Lower lobe of right lung (tissue), 2 donors: ENCODE data around the gene ERBB3. TPM values are rescaled to one million over a fixed set of nuclear protein-coding genes. Genes with fewer than 3 reads are reported as not detected.
A peak's percentile ranks its signal among the peaks of the same experiment; 100 is the strongest.
"Not testable (repeated sequence)": the region's sequence is repeated elsewhere in the genome, so short reads cannot be mapped to it uniquely, and the experiment has no call there.

ENCODE experiments used
- ATAC-seq, 2 donors: fragments of 200-7000 bp; cut with Tn5 transposase; one replicate each; pipeline ENCODE4 v1.9.1; 2020 to 2022; ENCODE audit warnings: mild to moderate bottlenecking in 2 of 2, moderate library complexity in 2 of 2
- DNase-seq: peaks from one replicate; pipeline ENCODE4 v3.0.0-alpha.2; 2020
- H3K27ac ChIP-seq: fragments of 200-600 bp; one replicate; pipeline ENCODE4 v1.8.0; 2022
- H3K27me3 ChIP-seq: fragments of 200-600 bp; one replicate; pipeline ENCODE4 v1.8.0; 2022; ENCODE audit warnings: low read depth
- H3K36me3 ChIP-seq: fragments of 200-600 bp; one replicate; pipeline ENCODE4 v1.8.0; 2022; ENCODE audit warnings: mild to moderate bottlenecking
- H3K4me1 ChIP-seq: fragments of 200-600 bp; one replicate; pipeline ENCODE4 v1.8.0; 2022
- H3K4me3 ChIP-seq: fragments of 200-600 bp; one replicate; pipeline ENCODE4 v1.8.0; 2022; ENCODE audit warnings: mild to moderate bottlenecking
- H3K9me3 ChIP-seq: fragments of 200-600 bp; one replicate; pipeline ENCODE4 v1.8.0; 2022
- intact Hi-C: fragments of 100-400 bp; cut with DNase I; formaldehyde crosslinking; loops from one replicate; pipeline ENCODE4 v1.11.0; 2022
- total RNA-seq: library from RNA; stranded (reverse); fragmentation: NEBNext Ultra II Directional; extraction: Animal tissue kit (Norgen Biotek cat#: 25700); gene quantifications from one replicate; pipeline ENCODE4 v1.2.1, GENCODE V29; 2021
- TF ChIP-seq, protein P1 (sequence below): fragments of 200-600 bp; IDR thresholded peaks from one replicate; pipeline ENCODE4 v1.8.0; 2022; ENCODE audit warnings: antibody characterized with exemption, mild to moderate bottlenecking
- donor health status: DM: no; HTN: yes; CAD: no; lungs with severe emphysema.

ERBB3 gene
- total RNA-seq, 1 donor from 2014 or later = 80.5 TPM

GRCh38 chr12:56040151-56040550 is 39.8 kb upstream of the ERBB3 start:
- peaks cover 54% of the 10 kb centered on the region for H3K36me3 ChIP-seq
- TF ChIP-seq, protein P1, sequence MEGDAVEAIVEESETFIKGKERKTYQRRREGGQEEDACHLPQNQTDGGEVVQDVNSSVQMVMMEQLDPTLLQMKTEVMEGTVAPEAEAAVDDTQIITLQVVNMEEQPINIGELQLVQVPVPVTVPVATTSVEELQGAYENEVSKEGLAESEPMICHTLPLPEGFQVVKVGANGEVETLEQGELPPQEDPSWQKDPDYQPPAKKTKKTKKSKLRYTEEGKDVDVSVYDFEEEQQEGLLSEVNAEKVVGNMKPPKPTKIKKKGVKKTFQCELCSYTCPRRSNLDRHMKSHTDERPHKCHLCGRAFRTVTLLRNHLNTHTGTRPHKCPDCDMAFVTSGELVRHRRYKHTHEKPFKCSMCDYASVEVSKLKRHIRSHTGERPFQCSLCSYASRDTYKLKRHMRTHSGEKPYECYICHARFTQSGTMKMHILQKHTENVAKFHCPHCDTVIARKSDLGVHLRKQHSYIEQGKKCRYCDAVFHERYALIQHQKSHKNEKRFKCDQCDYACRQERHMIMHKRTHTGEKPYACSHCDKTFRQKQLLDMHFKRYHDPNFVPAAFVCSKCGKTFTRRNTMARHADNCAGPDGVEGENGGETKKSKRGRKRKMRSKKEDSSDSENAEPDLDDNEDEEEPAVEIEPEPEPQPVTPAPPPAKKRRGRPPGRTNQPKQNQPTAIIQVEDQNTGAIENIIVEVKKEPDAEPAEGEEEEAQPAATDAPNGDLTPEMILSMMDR = no peak
- H3K27me3 ChIP-seq = no peaks in the 10 kb centered on the region
- ATAC-seq (no peak), DNase-seq (no peak)
- no peaks in the 10 kb centered on the region for H3K9me3 ChIP-seq
- no peak overlapping the region for H3K4me3 ChIP-seq
- intact Hi-C loops = no loop called here
- H3K27ac ChIP-seq = no peak overlapping the region
- H3K4me1 ChIP-seq = peaks cover 21% of the 10 kb centered on the region

- no peak for ATAC-seq
- H3K36me3 ChIP-seq = peaks cover 51% of the 10 kb centered on the region
- H3K27me3 ChIP-seq = no peaks in the 10 kb centered on the region
- peak overlapping the region; percentile 92 for H3K4me3 ChIP-seq
- no peak for DNase-seq
- TF ChIP-seq, protein P1 = no peak
- no peaks in the 10 kb centered on the region for H3K9me3 ChIP-seq
- intact Hi-C loops = no loop called here
- peaks cover 21% of the 10 kb centered on the region for H3K4me1 ChIP-seq
- H3K27ac ChIP-seq = peak overlapping the region; percentile 97
These were observed 38.9 kb upstream of the ERBB3 start for GRCh38 chr12:56040963-56041551.

DNA sequence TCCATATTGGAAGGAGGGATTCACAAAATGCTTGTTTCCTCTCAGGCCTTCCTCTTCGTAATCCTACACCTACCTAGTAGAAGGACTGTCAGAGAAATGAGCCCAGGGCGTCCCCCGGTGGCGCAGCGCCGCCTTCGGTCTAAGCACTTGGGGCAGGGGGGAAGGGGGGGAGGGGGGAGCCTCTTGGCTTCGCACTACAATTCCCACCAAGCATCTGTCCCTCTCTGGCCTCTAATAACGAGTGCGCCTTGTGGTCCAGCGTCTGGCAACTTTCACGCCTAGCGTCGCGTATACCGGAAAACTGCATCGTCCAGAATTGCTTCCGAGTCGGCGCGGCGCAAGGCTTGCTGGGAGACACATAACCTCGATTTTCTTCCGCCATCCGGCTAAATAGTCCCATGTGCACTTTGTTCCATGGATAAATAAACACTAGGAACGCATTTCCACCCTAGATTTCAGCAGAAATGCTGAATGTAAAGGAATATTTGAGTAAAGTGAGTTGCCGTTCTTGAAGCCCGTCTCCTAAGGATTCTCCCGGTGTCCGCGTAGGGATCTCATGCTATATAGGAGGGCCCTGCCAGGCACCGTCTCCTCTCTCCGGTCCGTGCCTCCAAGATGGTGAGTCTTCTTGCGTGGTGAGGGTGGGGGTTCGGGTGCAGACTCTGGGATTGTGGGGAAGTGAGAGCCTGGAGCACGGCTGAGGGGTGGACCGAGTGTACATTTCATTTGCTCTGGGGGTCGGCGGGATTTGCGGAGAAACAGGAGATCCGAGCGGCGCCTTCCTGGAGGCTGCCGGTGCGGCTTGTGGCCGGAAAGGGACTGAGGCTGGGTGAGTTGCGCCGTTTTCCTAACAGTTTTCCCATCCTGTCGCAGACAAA is 38.2 kb upstream of the ERBB3 start, which contains the start of gene RPS26:
Gene RPS26, plus strand, starts transcription at position 367 of the 878 bp plus-strand sequence. Its CDS starts 249 bp downstream, at position 616.
- intact Hi-C loops = no loop called here
- peak; percentile 97 to 98 for ATAC-seq

DNA sequence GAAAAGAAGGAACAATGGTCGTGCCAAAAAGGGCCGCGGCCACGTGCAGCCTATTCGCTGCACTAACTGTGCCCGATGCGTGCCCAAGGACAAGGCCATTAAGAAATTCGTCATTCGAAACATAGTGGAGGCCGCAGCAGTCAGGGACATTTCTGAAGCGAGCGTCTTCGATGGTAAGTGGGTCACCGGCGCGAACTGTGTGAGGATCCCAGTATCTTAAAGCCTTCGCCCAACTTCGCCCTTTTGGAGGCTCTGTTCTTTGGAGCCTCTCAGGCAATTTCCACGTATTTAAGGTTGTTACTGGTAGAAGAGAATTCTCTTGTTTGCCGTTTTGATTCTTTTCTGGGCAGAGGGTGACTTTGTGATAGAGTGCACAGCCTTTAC is 37.5 kb upstream of the ERBB3 start:
- H3K4me3 ChIP-seq = peak overlapping the region; percentile 92
- H3K9me3 ChIP-seq, H3K27me3 ChIP-seq, intact Hi-C loops, DNase-seq: not testable (repeated sequence)
- peak in 1 of 2 donors; percentile 1 for ATAC-seq
- peaks cover 21% of the 10 kb centered on the region for H3K4me1 ChIP-seq
- peak overlapping the region; percentile 97 for H3K27ac ChIP-seq
- H3K36me3 ChIP-seq = peaks cover 41% of the 10 kb centered on the region

More for the DNA sequence above, 38.2 kb upstream of the ERBB3 start, which contains the start of gene RPS26:
- peaks cover 21% of the 10 kb centered on the region for H3K4me1 ChIP-seq
- peak within 1 kb of the TSS; percentile 92 for H3K4me3 ChIP-seq
- DNase-seq = peak; percentile 96
- TF ChIP-seq, protein P1 = peak; percentile 47
- H3K27me3 ChIP-seq = no peaks in the 10 kb centered on the region
- H3K36me3 ChIP-seq = peaks cover 45% of the 10 kb centered on the region
- no peaks in the 10 kb centered on the region for H3K9me3 ChIP-seq
- H3K27ac ChIP-seq = peak within 1 kb of the TSS; percentile 97

GRCh38 chr12:56042843-56043242 is 37.1 kb upstream of the ERBB3 start:
- Histone ChIP-seq H3K4me3 (peak overlapping the region; percentile 92), H3K27ac (peak overlapping the region; percentile 97), H3K4me1 (peaks cover 21% of the 10 kb centered on the region), H3K9me3 (no peaks in the 10 kb centered on the region), H3K27me3 (no peaks in the 10 kb centered on the region), H3K36me3 (peaks cover 39% of the 10 kb centered on the region)
- ATAC-seq (no peak), DNase-seq (no peak)
- intact Hi-C loops = no loop called here
- TF ChIP-seq, protein P1 = no peak
